Thymus (tissue), 11 donors: Measurements from ENCODE around the gene GYPC. TPM values are rescaled to one million over a fixed set of nuclear protein-coding genes. Genes with fewer than 3 reads are reported as not detected.
A peak's percentile ranks its signal among the peaks of the same experiment; 100 is the strongest.
"Not testable (repeated sequence)": the region's sequence is repeated elsewhere in the genome, so short reads cannot be mapped to it uniquely, and the experiment has no call there.

Source experiments
- DNase-seq, 9 donors: peaks; one replicate each; pipeline ENCODE4 v3.0.0-alpha.2; 2013; ENCODE audit warnings: low spot score in 9 of 9, low read depth in 6 of 9, missing footprints in 1 of 9
- H3K27ac ChIP-seq, 2 donors: one replicate each; pipeline ENCODE4 v1.5.1; 2013; ENCODE audit warnings: control low read depth in 1 of 2, low read depth in 1 of 2, low read length in 1 of 2, mild to moderate bottlenecking in 1 of 2, moderate library complexity in 1 of 2
- H3K27me3 ChIP-seq, 2 donors: one replicate each; pipeline ENCODE4 v1.5.1; 2013; ENCODE audit warnings: low read length in 1 of 2; ENCODE audit not compliant: control insufficient read depth in 2 of 2, insufficient read depth in 1 of 2
- H3K36me3 ChIP-seq, 2 donors: one replicate each; pipeline ENCODE4 v1.5.1; 2013; ENCODE audit warnings: low read length in 1 of 2, mild to moderate bottlenecking in 1 of 2, moderate library complexity in 1 of 2; ENCODE audit not compliant: control insufficient read depth in 2 of 2, insufficient read depth in 2 of 2
- H3K4me1 ChIP-seq, 2 donors: one replicate each; pipeline ENCODE4 v1.5.1; 2013; ENCODE audit warnings: low read length in 2 of 2; ENCODE audit not compliant: control insufficient read depth in 2 of 2, insufficient read depth in 2 of 2
- H3K4me3 ChIP-seq, 2 donors: one replicate each; pipeline ENCODE4 v1.5.1; 2013; ENCODE audit warnings: low read length in 2 of 2, control low read depth in 1 of 2, mild to moderate bottlenecking in 1 of 2
- H3K9me3 ChIP-seq, 2 donors: one replicate each; pipeline ENCODE4 v1.5.1; 2013; ENCODE audit warnings: low read length in 1 of 2, mild to moderate bottlenecking in 1 of 2; ENCODE audit not compliant: control insufficient read depth in 2 of 2, insufficient read depth in 1 of 2
- WGBS: extraction: QIAGEN DNeasy Blood & Tissue Kit; methylation state at CpG from one replicate; pipeline ENCODE4 v1.1.7; 2013; 5-methylcytosine and 5-hydroxymethylcytosine counted together
- polyA plus RNA-seq: library from polyadenylated mRNA; stranded (reverse); fragments of 200-250 nt; gene quantifications from one replicate; pipeline ENCODE4 v1.2.3, GENCODE V29; 2013
- total RNA-seq: library from RNA; stranded (reverse); fragments of 120-200 nt; gene quantifications from one replicate; pipeline ENCODE4 v1.2.4, GENCODE V29; 2013
- donor health status: healthy.

Gene GYPC
- total and polyA plus RNA-seq, 2 donors: 83.2 to 136 TPM

GRCh38 chr2:126685629-126686028 is 29.7 kb downstream of the GYPC start:
- H3K27me3 ChIP-seq: no peaks in the 10 kb centered on the region
- H3K36me3 ChIP-seq: peaks cover 0 to 2% of the 10 kb centered on the region in 2 donors
- peak overlapping the region in 1 of 2 donors; percentile 63 for H3K27ac ChIP-seq
- peaks cover 0 to 19% of the 10 kb centered on the region in 2 donors for H3K4me1 ChIP-seq
- no peak overlapping the region for H3K4me3 ChIP-seq
- 70% methylated on average over 4 of the region's 4 CpGs for WGBS
- H3K9me3 ChIP-seq: peaks cover 0 to 2% of the 10 kb centered on the region in 2 donors
- DNase-seq: peak in 5 of 9 donors; percentile 23 to 59 (median 27)

GRCh38 chr2:126686286-126686685 is 30.3 kb downstream of the GYPC start:
- peaks cover 0 to 2% of the 10 kb centered on the region in 2 donors for H3K36me3 ChIP-seq
- no peaks in the 10 kb centered on the region for H3K27me3 ChIP-seq
- peak overlapping the region in 1 of 2 donors; percentile 43 for H3K27ac ChIP-seq
- DNase-seq: no peak
- WGBS: 92% methylated on average over 5 of the region's 5 CpGs
- H3K4me1 ChIP-seq: peaks cover 0 to 19% of the 10 kb centered on the region in 2 donors
- peaks cover 0 to 2% of the 10 kb centered on the region in 2 donors for H3K9me3 ChIP-seq
- H3K4me3 ChIP-seq: no peak overlapping the region

- H3K27ac ChIP-seq: no peak overlapping the region
- H3K36me3 ChIP-seq: no peaks in the 10 kb centered on the region
- DNase-seq: no peak
- H3K27me3 ChIP-seq: no peaks in the 10 kb centered on the region
- H3K4me3 ChIP-seq: no peak overlapping the region
- 99% methylated on average over 5 of the region's 5 CpGs for WGBS
- H3K9me3 ChIP-seq: peaks cover 0 to 2% of the 10 kb centered on the region in 2 donors
- peaks cover 0 to 19% of the 10 kb centered on the region in 2 donors for H3K4me1 ChIP-seq
Measured at GRCh38 chr2:126686841-126687485, 31.0 kb downstream of the GYPC start.

GRCh38 chr2:126687503-126687902 is 31.5 kb downstream of the GYPC start:
- Histone ChIP-seq H3K4me3 (no peak overlapping the region), H3K4me1 (peaks cover 0 to 19% of the 10 kb centered on the region in 2 donors), H3K27me3 (no peaks in the 10 kb centered on the region), H3K27ac (no peak overlapping the region), H3K9me3 (peaks cover 0 to 2% of the 10 kb centered on the region in 2 donors), H3K36me3 (no peaks in the 10 kb centered on the region)
- WGBS: 95% methylated on average over 2 of the region's 2 CpGs
- no peak for DNase-seq

- not testable (repeated sequence) for H3K36me3 ChIP-seq, DNase-seq, H3K27me3 ChIP-seq, H3K27ac ChIP-seq, H3K9me3 ChIP-seq, H3K4me3 ChIP-seq
- WGBS: 85% methylated on average over 2 of the region's 2 CpGs
- peaks cover 0 to 19% of the 10 kb centered on the region in 2 donors for H3K4me1 ChIP-seq
Measured at GRCh38 chr2:126688594-126688993, 32.6 kb downstream of the GYPC start.

- H3K9me3 ChIP-seq: peaks cover 0 to 11% of the 10 kb centered on the region in 2 donors
- DNase-seq, H3K4me1 ChIP-seq, H3K27me3 ChIP-seq, H3K4me3 ChIP-seq, H3K27ac ChIP-seq: not testable (repeated sequence)
- peaks cover 15 to 28% of the 10 kb centered on the region in 2 donors for H3K36me3 ChIP-seq
- WGBS: 65% methylated on average over 1 of the region's 1 CpG
Measured at GRCh38 chr2:126692241-126692640, 36.3 kb downstream of the GYPC start.

- not testable (repeated sequence) for H3K4me3 ChIP-seq, H3K4me1 ChIP-seq, H3K27me3 ChIP-seq, H3K27ac ChIP-seq, DNase-seq
- Histone ChIP-seq H3K36me3 (peaks cover 15 to 33% of the 10 kb centered on the region in 2 donors), H3K9me3 (peaks cover 0 to 11% of the 10 kb centered on the region in 2 donors)
- WGBS: 92% methylated on average over 3 of the region's 3 CpGs
Measured at GRCh38 chr2:126692934-126693592, 37.1 kb downstream of the GYPC start.

- H3K27ac ChIP-seq: no peak overlapping the region
- H3K36me3 ChIP-seq: peaks cover 15 to 36% of the 10 kb centered on the region in 2 donors
- peaks cover 0 to 9% of the 10 kb centered on the region in 2 donors for H3K9me3 ChIP-seq
- no peak for DNase-seq
- 96% methylated on average over 15 of the region's 15 CpGs for WGBS
- no peak overlapping the region for H3K4me3 ChIP-seq
- no peaks in the 10 kb centered on the region for H3K27me3 ChIP-seq
- no peaks in the 10 kb centered on the region for H3K4me1 ChIP-seq
Measured at GRCh38 chr2:126696644-126697520, 40.9 kb downstream of the GYPC start.
